ENCODE measurements around the gene MAPK9.

Gene MAPK9

GRCh38 chr5:180282281-180282680, 9.6 kb downstream of the MAPK9 start:
- no peak for DNase-seq (ENCODE audit: low spot score)
- TF ChIP-seq, protein P1, sequence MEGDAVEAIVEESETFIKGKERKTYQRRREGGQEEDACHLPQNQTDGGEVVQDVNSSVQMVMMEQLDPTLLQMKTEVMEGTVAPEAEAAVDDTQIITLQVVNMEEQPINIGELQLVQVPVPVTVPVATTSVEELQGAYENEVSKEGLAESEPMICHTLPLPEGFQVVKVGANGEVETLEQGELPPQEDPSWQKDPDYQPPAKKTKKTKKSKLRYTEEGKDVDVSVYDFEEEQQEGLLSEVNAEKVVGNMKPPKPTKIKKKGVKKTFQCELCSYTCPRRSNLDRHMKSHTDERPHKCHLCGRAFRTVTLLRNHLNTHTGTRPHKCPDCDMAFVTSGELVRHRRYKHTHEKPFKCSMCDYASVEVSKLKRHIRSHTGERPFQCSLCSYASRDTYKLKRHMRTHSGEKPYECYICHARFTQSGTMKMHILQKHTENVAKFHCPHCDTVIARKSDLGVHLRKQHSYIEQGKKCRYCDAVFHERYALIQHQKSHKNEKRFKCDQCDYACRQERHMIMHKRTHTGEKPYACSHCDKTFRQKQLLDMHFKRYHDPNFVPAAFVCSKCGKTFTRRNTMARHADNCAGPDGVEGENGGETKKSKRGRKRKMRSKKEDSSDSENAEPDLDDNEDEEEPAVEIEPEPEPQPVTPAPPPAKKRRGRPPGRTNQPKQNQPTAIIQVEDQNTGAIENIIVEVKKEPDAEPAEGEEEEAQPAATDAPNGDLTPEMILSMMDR (IDR thresholded peaks at IDR 0.05; ENCODE audit: borderline replicate concordance, control extremely low read depth, extremely low read depth, insufficient read depth, missing control alignments), result no peak
- in situ Hi-C loops (cut with MboI; ENCODE audit: low sequenced_read_pairs, unreplicated experiment), result no loop called here

DNA sequence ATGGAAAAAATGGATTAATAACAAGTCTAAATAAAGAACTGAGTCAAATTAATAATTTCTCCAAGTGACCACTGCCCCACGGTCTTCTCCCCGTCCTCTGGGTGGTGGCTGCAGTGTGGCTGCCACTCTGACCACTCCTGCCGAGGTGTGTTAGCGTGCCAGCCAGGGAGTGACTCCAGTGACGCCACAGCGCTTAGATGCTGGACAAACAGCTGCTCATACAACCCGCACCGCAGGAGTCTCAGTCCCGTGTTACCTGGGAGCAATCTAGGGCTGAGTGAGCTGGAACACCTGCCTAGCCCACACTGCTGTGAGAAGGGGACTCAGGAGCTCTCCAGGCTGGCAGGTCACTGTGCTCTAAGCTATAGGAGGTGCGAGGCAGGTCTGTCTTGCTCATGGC, 10.2 kb downstream of the MAPK9 start:
- TF ChIP-seq, protein P1 (IDR thresholded peaks at IDR 0.05; ENCODE audit: borderline replicate concordance, control extremely low read depth, extremely low read depth, insufficient read depth, missing control alignments), result no peak
- DNase-seq (ENCODE audit: low spot score), result no peak
- in situ Hi-C loops (cut with MboI; ENCODE audit: low sequenced_read_pairs, unreplicated experiment), result no loop called here

DNA sequence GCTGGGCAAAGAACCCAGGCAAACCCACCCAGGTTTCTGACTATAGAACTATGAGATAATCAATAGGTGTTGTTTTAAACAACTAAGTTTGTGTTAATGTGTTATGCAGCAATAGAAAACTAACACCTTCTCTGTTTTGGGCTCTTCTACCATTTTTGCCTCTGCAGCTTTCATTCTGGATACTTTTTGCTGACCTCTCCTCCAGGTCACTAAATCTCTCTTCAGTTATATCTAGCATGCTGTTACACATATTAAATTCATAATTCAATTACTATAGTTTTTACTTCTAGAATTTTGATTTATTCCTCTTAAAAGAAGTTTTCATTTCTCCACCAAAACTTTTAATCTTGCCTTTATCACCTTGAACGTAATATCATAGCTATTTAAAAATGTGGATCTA, 17.2 kb downstream of the MAPK9 start:
- TF ChIP-seq, protein P1 (IDR thresholded peaks at IDR 0.05; ENCODE audit: borderline replicate concordance, control extremely low read depth, extremely low read depth, insufficient read depth, missing control alignments), result no peak
- in situ Hi-C loops (cut with MboI; ENCODE audit: low sequenced_read_pairs, unreplicated experiment), result no loop called here
- no peak for DNase-seq (ENCODE audit: low spot score)

DNA sequence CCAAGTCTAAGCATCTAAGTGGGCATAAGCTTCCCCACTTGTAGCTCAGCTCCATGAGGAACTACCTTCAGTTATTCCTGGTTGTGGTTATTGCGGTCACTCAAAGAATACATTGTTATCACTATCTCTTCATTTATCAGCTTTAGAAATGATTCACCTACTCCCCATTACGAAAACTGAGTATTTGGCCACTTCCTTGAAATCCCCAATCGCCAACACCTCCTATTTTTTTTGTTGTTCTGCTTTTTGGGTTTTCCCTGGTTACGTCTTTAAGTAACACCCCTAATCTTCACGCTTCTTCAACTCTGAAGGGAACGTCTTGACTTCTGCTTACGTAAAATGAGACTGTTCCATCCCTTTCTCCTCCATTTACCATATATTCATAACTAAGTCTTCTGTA, 20.7 kb downstream of the MAPK9 start:
- no peak for DNase-seq (ENCODE audit: low spot score)
- in situ Hi-C loops (cut with MboI; ENCODE audit: low sequenced_read_pairs, unreplicated experiment), result no loop called here
- TF ChIP-seq, protein P1 (IDR thresholded peaks at IDR 0.05; ENCODE audit: borderline replicate concordance, control extremely low read depth, extremely low read depth, insufficient read depth, missing control alignments), result no peak

DNA sequence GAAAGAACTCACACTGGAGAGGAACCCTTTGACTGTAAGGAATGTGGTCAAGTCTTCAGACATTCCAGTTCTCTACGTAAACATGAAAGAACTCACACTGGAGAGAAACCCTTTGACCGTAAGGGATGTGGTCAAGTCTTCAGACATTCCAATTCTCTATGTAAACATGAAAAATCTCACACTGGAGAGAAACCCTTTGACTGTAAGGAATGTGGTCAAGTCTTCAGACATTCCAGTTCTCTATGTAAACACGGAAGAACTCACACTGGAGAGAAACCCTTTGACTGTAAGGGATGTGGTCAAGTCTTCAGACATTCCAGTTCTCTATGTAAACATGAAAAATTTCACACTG, 32.6 kb downstream of the MAPK9 start:
- in situ Hi-C loops (cut with MboI; ENCODE audit: low sequenced_read_pairs, unreplicated experiment), result no loop called here
- DNase-seq (ENCODE audit: low spot score), result no peak
- TF ChIP-seq, protein P1 (IDR thresholded peaks at IDR 0.05; ENCODE audit: borderline replicate concordance, control extremely low read depth, extremely low read depth, insufficient read depth, missing control alignments), result no peak

DNA sequence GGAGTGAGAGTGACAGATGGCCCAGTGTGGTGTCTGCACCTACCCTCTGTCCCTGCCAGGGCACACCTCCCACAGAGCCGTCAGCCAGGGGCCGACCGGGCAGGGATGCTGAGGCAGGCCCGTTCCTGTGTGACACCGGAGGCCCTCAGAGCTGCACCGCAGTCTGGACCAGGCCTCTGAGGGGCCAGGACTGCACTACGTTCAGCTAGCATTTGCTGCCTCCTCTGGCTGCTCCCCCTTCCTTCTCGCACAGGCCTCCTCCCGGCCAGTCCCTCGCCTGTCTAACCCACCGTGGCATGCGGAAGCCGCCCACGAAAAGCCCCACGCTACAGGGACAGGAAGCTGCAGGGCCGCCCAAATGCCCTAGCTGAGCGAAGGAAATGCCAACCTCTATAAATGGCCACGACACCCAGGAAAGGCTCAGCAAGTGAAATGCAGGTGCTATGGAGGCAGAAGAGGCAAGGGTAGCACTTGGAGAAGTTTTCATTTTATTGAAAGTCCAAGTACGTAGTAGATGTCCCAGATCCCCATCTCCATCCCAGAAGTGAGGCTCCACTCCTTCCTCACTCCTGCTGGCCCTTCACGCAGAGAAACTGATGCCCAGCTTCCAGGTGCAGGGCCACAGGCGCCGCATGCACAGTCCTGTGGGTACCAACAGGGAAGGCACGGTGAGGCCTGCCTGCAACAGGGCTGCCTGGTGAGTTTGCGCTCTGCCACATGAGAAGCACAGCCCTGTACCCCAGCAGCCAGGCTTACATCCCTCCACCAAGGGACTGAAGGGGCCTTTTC, 38.7 kb downstream of the MAPK9 start:
- DNase-seq (ENCODE audit: low spot score), result no peak
- TF ChIP-seq, protein P1 (IDR thresholded peaks at IDR 0.05; ENCODE audit: borderline replicate concordance, control extremely low read depth, extremely low read depth, insufficient read depth, missing control alignments), result no peak
- in situ Hi-C loops (cut with MboI; ENCODE audit: low sequenced_read_pairs, unreplicated experiment), result no loop called here
